HepG2 (cell line): Measurements from ENCODE around the gene COL9A3. TPM values are rescaled to one million over a fixed set of nuclear protein-coding genes. Genes with fewer than 3 reads are reported as not detected.

Source experiments
- ATAC-seq: fragments of 200-7000 bp; cut with Tn5 transposase; 3 replicates; pipeline ENCODE4 v1.9.1; 2020; ENCODE audit warnings: mild to moderate bottlenecking, moderate library complexity
- BruUV-seq: library from RNA; stranded (reverse); fragments of 400-500 nt; replicated peaks from 2 replicates; lab custom pipeline; 2021; lab: Mats Ljungman, UMichigan
- CTCF ChIA-PET: fragments of 300-600 bp; formaldehyde crosslinking; extraction: SDS; loops from one replicate; lab custom pipeline; 2021; ENCODE audit warnings: low total read pairs, inconsistent platforms, low intra/inter-chr PET ratio; lab: Yijun Ruan, JAX
- POLR2A ChIA-PET: fragments of 350-600 bp; sonication (Branson Sonifier 250); formaldehyde crosslinking; loops from one replicate; lab custom pipeline; 2020; ENCODE audit warnings: antibody characterized with exemption, inconsistent platforms; lab: Yijun Ruan, JAX
- DNase-seq: peaks from one replicate; pipeline ENCODE4 v3.0.0-alpha.2; 2015; ENCODE audit warnings: low spot score
- FAIRE-seq: peaks from 3 replicates; lab custom pipeline; 2011; peaks lifted over from hg19 to GRCh38; lab: Jason Lieb, UNC
- H2AFZ ChIP-seq: one replicate; pipeline ENCODE4 v1.6.1; 2011; ENCODE audit warnings: low read length, inconsistent platforms
- H3K27ac ChIP-seq: fragments of 300-600 bp; 3 replicates; pipeline ENCODE4 v1.8.0; 2011; ENCODE audit warnings: mixed run types, mild to moderate bottlenecking, mixed read lengths, low read length, inconsistent platforms; ENCODE audit not compliant: insufficient read depth; ENCODE audit errors: extremely low read length
- H3K27me3 ChIP-seq, 2 experiments: fragments of 200-600 bp in 1 of 2; 2 replicates in 1 of 2; 3 replicates in 1 of 2; pipeline versions ENCODE4 v1.6.0 to v1.8.0; 2011; ENCODE audit warnings: low read length in 2 of 2, mild to moderate bottlenecking in 2 of 2, moderate library complexity in 2 of 2, inconsistent platforms in 1 of 2; ENCODE audit not compliant: insufficient read depth in 2 of 2, control insufficient read depth in 1 of 2
- H3K36me3 ChIP-seq, 2 experiments: fragments of 200-600 bp in 1 of 2; replicated peaks in 1 of 2; 2 replicates in 1 of 2; 3 replicates in 1 of 2; pipeline versions ENCODE4 v1.5.1 to v1.8.0; 2011; ENCODE audit warnings: low read length in 2 of 2, inconsistent platforms in 1 of 2; ENCODE audit not compliant: insufficient read depth in 2 of 2, control insufficient read depth in 1 of 2
- H3K4me1 ChIP-seq: 2 replicates; pipeline ENCODE4 v1.5.1; 2012; ENCODE audit warnings: low read length, inconsistent platforms; ENCODE audit not compliant: insufficient read depth
- H3K4me2 ChIP-seq: 2 replicates; pipeline ENCODE4 v1.6.0; 2011; ENCODE audit warnings: low read depth, low read length, inconsistent platforms
- H3K4me3 ChIP-seq, 3 experiments: fragments of 200-600 bp in 1 of 3; sonication (generic), shearing (Covaris generic) in 1 of 3; replicated peaks in 1 of 3; 2 replicates each; pipeline ENCODE4 v1.5.1; 2011 to 2016; ENCODE audit warnings: low read length in 3 of 3, inconsistent platforms in 2 of 3, low read depth in 2 of 3, mild to moderate bottlenecking in 2 of 3, control low read depth in 1 of 3, mixed read lengths in 1 of 3; ENCODE audit not compliant: insufficient read depth in 1 of 3
- H3K79me2 ChIP-seq: one replicate; pipeline ENCODE4 v1.6.1; 2011; ENCODE audit warnings: low read length, inconsistent platforms; ENCODE audit not compliant: insufficient read depth
- H3K9ac ChIP-seq: 2 replicates; pipeline ENCODE4 v1.6.0; 2011; ENCODE audit warnings: mild to moderate bottlenecking, low read depth, low read length, inconsistent platforms; ENCODE audit not compliant: insufficient read depth
- H3K9me3 ChIP-seq: 2 replicates; pipeline ENCODE4 v1.5.1; 2012; ENCODE audit warnings: mild to moderate bottlenecking, low read length
- H4K20me1 ChIP-seq: 2 replicates; pipeline ENCODE4 v1.6.0; 2011; ENCODE audit warnings: inconsistent platforms, mild to moderate bottlenecking, low read length, moderate library complexity; ENCODE audit not compliant: insufficient read depth
- BATF2 ChIP-seq: sonication (generic); formaldehyde crosslinking; IDR thresholded peaks from 2 replicates; pipeline ENCODE4 v1.8.0; 2022; ENCODE audit warnings: mild to moderate bottlenecking, missing genetic modification reagents, moderate library complexity
- CREB3 ChIP-seq: sonication (generic); formaldehyde crosslinking; IDR thresholded peaks from 2 replicates; pipeline ENCODE4 v1.5.0; 2020; ENCODE audit warnings: missing genetic modification reagents
- DPF2 ChIP-seq: sonication (generic); formaldehyde crosslinking; IDR thresholded peaks from 2 replicates; pipeline ENCODE4 v1.4.0; 2020; ENCODE audit warnings: mild to moderate bottlenecking, low read depth, missing genetic modification reagents, borderline replicate concordance
- FOSL2 ChIP-seq: sonication (generic); formaldehyde crosslinking; IDR thresholded peaks from 2 replicates; pipeline ENCODE4 v1.4.0; 2020; ENCODE audit warnings: missing genetic modification reagents
- FUBP1 ChIP-seq: sonication (generic); formaldehyde crosslinking; IDR thresholded peaks from 2 replicates; pipeline ENCODE4 v1.5.1; 2020; ENCODE audit warnings: missing genetic modification reagents, mild to moderate bottlenecking, borderline replicate concordance
- HBP1 ChIP-seq: IDR thresholded peaks from 2 replicates; pipeline ENCODE4 v1.6.1; 2016; ENCODE audit warnings: low read depth, control low read depth
- MXD3 ChIP-seq: IDR thresholded peaks from 2 replicates; pipeline ENCODE4 v1.6.1; 2016; ENCODE audit warnings: mild to moderate bottlenecking, missing biosample characterization, missing genetic modification reagents
- MYNN ChIP-seq: sonication (generic); formaldehyde crosslinking; IDR thresholded peaks from 2 replicates; pipeline ENCODE4 v1.4.0; 2020; ENCODE audit warnings: mild to moderate bottlenecking, low read depth, missing genetic modification reagents
- ZBTB38 ChIP-seq: sonication (generic); formaldehyde crosslinking; IDR thresholded peaks from 2 replicates; pipeline ENCODE4 v1.5.1; 2020; ENCODE audit warnings: mild to moderate bottlenecking, missing genetic modification reagents
- ZBTB39 ChIP-seq: sonication (generic); formaldehyde crosslinking; IDR thresholded peaks from 2 replicates; pipeline ENCODE4 v1.5.0; 2020; ENCODE audit warnings: missing genetic modification reagents
- ZNF563 ChIP-seq: sonication (generic); formaldehyde crosslinking; IDR thresholded peaks from 2 replicates; pipeline ENCODE4 v1.8.0; 2022; ENCODE audit warnings: mild to moderate bottlenecking, moderate library complexity, missing genetic modification reagents
- ZNF724P ChIP-seq: sonication (generic); formaldehyde crosslinking; IDR thresholded peaks from 2 replicates; pipeline ENCODE4 v1.8.0; 2022; ENCODE audit warnings: missing genetic modification reagents, borderline replicate concordance
- WGBS: methylation state at CpG from one replicate; pipeline ENCODE4 v1.1.6; 2017; ENCODE audit warnings: low lambda C conversion rate; 5-methylcytosine and 5-hydroxymethylcytosine counted together
- in situ Hi-C: cut with HindIII; loops from 2 replicates; pipeline ENCODE4 v1.10.0; 2017; ENCODE audit warnings: low pct_unique_long_range_greater_than_20kb; ENCODE audit not compliant: extremely low pct_ligation_motif_present
- intact Hi-C: fragments of 100-400 bp; cut with micrococcal nuclease; formaldehyde crosslinking; loops from one replicate; pipeline ENCODE4 v1.10.0; 2022; ENCODE audit not compliant: unreplicated experiment
- polyA plus RNA-seq, 8 experiments: library from polyadenylated mRNA; depleted of rRNA in 3 of 8; stranded (reverse) in 7 of 8; unstranded in 1 of 8; fragments of >200 nt; fragmentation: Illumina TruSeq in 4 of 8; extraction: Trizol in 4 of 8; gene quantifications; 2 replicates each; pipeline versions ENCODE4 v1.2.1 to v1.2.3, GENCODE V29; 2011 to 2016; ENCODE audit warnings: low read depth in 4 of 8, missing spikeins in 1 of 8, mixed read lengths in 1 of 8; ENCODE audit not compliant: insufficient read depth in 1 of 8
- total RNA-seq, 5 experiments: library from RNA; depleted of rRNA; stranded (reverse); fragments of >200 nt; fragmentation: Illumina TruSeq; extraction: Trizol; gene quantifications; 2 replicates each; pipeline ENCODE4 v1.2.3, GENCODE V29; 2016; ENCODE audit warnings: low read depth in 1 of 5

The COL9A3 gene
- total and polyA plus RNA-seq, 2 of the 13 experiments (the other 11 are each of a cell fraction or from before 2014, with no cell fraction given), result 155 to 204 TPM

- TF ChIP-seq MXD3, result 0 out of 2 replicates have a peak, but pooled peaks have one; percentile 12
- 0 out of 2 replicates have a peak, but pooled peaks have one; percentile 17 for TF ChIP-seq FOSL2
These were observed 59.7 kb downstream of the COL9A3 start (continued) for GRCh38 chr20:62876501-62876901.

- DNase-seq (no peak), FAIRE-seq (no peak), ATAC-seq (peak; percentile 12)
- H3K4me3 ChIP-seq, result peak overlapping the region in 1 of 3 experiments; percentile 39; a peak in 1 of 6 replicates
- BruUV-seq, result no TSS peak
- peaks cover 58% of the 10 kb centered on the region for H3K4me1 ChIP-seq
- peaks cover 0 to 4% of the 10 kb centered on the region in 2 experiments; a peak in 1 of 5 replicates for H3K27me3 ChIP-seq
- H3K9ac ChIP-seq, result no peak overlapping the region
- peak overlapping the region; percentile 50 for H3K4me2 ChIP-seq
- H2AFZ ChIP-seq, result no peak overlapping the region
- H3K9me3 ChIP-seq, result no peaks in the 10 kb centered on the region
- intact Hi-C loops, result no loop called here
- H3K36me3 ChIP-seq, result peaks cover 3 to 10% of the 10 kb centered on the region in 2 experiments; a peak in 1 of 5 replicates
- no peaks in the 10 kb centered on the region for H4K20me1 ChIP-seq
- no peak overlapping the region for H3K27ac ChIP-seq
- CTCF ChIA-PET, result no interaction called here
- in situ Hi-C loops, result no loop called here
- no peaks in the 10 kb centered on the region for H3K79me2 ChIP-seq
- POLR2A ChIA-PET, result interaction anchor here (1.1 to 6.2 kb wide), 7 partner anchors 11 to 77 kb away, joined by 3 to 59 read pairs (median 6); partner anchors contain the start of genes GID8, SLC17A9 and TCFL5
- WGBS, result 53% methylated on average over 37 of the region's 48 CpGs
- TF ChIP-seq ZBTB38 (peak; percentile 99), ZNF724P (peak; percentile 39; the same call in 1 of the 2 replicates), ZBTB39 (no peak), DPF2 (CRISPR knock-in tag) (no peak), BATF2 (CRISPR knock-in tag) (no peak), FUBP1 (CRISPR knock-in tag) (no peak), HBP1 (CRISPR knock-in tag) (no peak), CREB3 (CRISPR knock-in tag) (no peak), MYNN (CRISPR knock-in tag) (no peak), ZNF563 (CRISPR knock-in tag) (peak; percentile 46; the same call in 1 of the 2 replicates)
These were observed 60.3 kb downstream of the COL9A3 start for GRCh38 chr20:62876902-62877816.
